Hematopoietic multipotent progenitor cell treated with erythropoietin and hydrocortisone succinate and interleukin-3 and kit ligand, for 8 days (in vitro differentiated cells): ENCODE data around the gene ACTL8.

Experiments
- DNase-seq: peaks from one replicate; pipeline ENCODE4 v3.0.0-alpha.2; 2015

ACTL8 gene

DNA sequence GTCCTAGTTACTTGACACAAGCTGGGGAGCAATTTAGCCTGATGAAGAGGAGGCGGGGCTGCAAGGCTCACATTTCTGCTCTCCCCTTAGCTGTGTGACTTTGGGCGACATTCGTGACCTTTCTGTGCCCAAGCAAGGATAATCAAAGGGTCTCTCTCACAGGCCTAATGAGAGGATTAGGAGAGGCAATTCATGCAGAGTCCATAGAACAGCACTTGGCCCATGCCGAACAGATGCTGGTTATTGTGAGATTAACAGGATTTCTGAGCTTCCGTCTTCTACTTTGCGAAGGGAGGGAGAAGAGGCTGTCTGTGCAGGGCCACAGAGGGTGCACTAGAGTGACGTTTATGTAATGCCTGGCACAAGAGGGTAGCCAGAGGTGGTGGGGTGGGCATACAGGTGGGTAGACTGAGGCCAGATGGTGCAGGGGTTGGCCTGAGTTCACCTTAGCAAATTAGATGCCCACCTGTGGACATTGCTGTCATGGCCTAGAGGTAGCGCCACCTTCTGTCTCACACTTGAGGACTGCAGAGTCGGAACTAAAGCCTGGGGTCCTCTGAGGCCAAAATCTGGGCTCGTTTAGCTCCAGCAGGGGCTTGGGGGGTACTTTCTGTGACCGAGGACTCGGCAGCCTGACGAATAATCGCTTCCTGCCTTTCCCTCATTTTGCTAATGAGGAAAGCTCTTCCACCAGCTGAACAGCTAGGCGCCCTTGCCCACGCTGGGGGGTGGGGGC is 18.6 kb downstream of the ACTL8 start:
- DNase-seq = no peak

DNA sequence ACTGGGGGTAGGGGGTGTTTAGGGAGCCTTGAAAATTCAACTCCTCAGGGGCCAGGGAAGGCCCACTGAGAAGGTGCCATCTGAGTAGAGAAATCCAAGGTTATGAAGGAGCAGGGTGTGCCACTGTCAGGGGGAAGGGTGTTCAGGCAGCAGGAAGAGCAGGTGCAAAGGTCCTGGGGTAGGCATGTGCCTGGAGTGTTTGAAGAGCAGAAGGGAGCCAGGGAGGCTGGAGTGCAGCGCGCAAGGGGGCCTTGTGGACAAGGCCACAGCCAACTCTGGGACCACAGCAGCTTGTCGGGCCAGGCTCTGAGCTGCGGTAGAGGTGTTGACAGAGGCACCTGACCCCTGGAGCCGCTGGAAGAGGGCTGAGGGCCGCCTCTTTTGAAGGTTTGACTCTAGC is 19.3 kb downstream of the ACTL8 start:
- no peak for DNase-seq

DNA sequence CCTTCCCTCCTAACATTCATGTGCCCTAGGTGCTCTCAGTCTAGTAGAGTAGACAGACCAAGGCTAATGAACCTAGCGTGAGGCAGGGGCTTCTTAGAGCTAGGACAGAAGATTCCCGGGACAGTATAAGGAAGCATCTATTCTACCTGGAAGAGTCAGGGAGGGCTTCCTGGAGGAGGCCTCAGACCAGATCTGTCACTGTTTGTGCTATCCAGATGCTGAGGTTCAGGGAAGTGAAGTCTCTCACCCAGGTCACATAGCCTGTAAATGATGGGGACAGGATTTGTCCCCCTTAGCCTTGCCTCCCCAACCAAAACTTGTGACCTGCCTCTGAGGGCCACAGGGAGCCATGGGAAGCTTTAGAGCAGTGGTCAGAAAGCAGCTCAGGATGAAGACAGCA is 20.7 kb downstream of the ACTL8 start:
- DNase-seq = no peak

DNA sequence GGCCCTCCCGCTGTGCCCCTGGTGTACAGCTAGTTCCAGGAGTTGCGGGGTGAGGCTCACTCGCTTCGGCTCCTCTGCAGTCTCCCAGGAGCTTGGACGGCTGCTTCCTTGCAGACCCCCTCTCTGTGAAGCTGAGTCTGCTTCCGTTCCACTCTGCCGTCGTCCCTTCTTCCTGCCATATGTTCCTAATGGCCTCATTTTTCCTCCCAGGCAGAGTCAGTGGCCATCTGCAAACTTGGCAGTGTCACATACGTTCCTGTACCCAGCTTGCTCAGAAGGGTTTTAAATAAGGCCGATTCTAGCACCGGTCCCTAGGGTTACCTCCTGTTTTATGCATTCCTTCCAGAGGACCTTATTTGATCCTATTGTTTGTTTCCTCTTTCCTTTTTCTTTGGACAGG is 21.3 kb downstream of the ACTL8 start:
- DNase-seq = no peak

DNA sequence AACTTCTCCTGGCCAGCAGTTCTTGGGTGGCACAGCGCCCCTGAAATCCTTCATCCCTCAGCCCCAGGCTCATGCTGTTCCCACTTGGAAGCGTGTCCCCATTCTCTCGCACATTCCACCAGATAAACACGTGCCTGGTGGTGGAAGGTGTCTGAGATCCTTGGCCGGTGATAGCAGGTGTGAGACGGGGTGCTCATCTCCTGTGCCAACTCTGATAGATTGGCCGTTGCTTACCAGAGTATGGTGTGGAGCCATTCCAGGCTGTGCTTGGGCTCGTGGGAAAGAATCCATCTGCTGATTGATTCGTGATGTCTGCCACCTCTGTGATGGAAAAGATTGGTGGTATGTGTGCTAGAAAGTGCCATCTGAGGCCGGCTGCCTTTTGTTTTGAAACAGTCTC is 22.2 kb downstream of the ACTL8 start:
- no peak for DNase-seq

DNA sequence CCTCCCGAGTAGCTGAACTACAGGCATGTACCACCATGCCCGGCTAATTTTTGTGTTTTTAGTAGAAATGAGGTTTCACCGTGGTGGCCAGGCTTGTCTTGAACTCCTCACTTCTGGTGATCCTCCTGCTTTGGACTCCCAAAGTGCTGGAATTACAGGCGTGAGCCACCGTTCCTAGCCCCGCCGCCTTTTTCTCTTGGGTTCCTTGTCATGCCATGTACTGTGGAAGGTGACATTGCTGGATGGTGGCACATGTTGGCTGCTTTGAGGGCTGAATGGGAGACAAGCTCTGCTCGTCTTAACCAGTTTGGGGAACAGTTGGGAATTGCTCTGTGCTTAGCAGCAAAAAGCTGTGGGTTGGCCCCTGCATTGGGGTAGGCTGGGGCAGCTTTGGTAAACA is 22.7 kb downstream of the ACTL8 start:
- no peak for DNase-seq

GRCh38 chr1:17780916-17781315 is 25.8 kb downstream of the ACTL8 start:
- DNase-seq = no peak

- no peak for DNase-seq
Measured at GRCh38 chr1:17789926-17790325, 34.8 kb downstream of the ACTL8 start.

GRCh38 chr1:17790383-17791054 is 35.4 kb downstream of the ACTL8 start:
- DNase-seq = no peak

DNA sequence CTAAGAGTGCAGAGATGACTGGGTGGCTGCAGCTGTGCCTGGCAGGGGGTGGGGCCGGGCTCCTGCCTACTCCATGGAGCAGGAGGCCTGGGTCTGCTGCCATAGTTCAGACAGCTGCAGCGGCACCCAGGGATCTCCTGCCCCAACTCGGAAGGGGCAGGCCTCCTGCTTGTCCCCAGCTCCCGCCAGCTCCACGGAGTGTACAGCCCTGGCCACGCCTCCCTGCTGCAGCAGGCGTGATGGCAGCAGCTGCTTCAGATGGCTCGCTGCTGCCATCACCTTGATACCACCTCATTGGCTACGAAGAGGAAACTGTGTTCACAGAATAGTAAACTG is 35.9 kb downstream of the ACTL8 start:
- DNase-seq = no peak

GRCh38 chr1:17791480-17791879 is 36.3 kb downstream of the ACTL8 start:
- DNase-seq = no peak

DNA sequence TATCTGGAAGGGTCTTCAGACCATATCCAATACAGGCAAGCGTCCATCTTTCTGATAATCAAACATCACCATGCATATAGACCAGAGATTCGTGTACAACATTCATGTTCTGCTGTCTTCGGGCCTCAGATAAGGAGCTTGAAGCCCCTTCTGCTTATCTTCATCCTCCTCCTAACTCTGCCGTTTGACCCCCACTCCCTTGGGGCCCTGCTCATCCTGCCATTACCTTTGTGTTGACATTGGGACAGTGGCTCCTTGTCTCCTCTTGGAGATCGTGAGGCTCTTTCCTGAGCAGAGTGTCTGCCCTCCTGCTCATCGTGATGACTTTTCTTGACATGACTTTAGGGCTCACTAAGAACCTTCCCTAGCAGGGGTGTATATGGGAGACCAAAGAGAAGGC is 37.3 kb downstream of the ACTL8 start:
- no peak for DNase-seq

GRCh38 chr1:17795081-17795809 is 40.1 kb downstream of the ACTL8 start:
- DNase-seq = no peak

- DNase-seq = no peak
Measured at GRCh38 chr1:17795836-17796645, 40.9 kb downstream of the ACTL8 start.

- no peak for DNase-seq
Measured at GRCh38 chr1:17797478-17797877, 42.3 kb downstream of the ACTL8 start.

- DNase-seq = no peak
Measured at GRCh38 chr1:17798011-17798410, 42.9 kb downstream of the ACTL8 start.

- no peak for DNase-seq
Measured at GRCh38 chr1:17798799-17799382, 43.8 kb downstream of the ACTL8 start.

DNA sequence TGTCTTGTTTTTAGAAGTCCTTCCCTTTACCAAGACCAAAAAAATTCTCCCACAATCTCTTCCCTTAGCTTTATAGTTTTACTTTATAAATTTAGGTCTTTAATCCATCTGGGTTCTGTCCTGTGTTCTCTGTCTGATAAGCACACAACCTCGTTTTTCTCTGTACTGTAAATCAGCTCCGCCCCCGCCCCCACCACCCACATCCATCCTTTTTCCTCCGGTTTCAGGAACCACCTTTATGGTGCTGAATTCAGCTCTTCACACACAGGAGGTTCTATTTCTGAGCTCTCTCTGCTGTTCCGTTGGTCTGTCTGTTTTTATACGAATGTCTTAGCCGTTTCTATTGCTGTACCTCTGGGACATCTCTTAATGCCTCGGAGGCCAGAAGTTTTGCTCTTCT is 44.5 kb downstream of the ACTL8 start:
- no peak for DNase-seq

DNA sequence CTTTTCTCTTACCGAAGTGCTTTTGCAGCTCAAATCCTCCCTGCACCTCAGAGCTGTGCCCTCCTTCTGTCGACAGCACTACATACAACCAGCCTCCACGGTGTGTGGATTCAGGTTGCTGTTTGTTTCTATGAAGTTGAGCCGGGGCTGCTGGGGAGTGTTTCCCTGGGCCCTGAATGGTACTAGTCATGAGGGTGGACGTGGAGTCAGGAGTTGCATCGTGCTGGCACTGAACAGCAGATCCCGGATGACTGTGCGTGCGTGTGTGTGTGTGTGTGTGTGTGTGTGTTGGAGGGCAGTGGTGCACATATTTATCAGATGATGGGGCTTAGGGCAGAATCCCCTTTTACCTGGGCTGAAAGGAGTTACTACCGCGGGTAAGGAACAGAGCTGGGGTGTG is 47.0 kb downstream of the ACTL8 start:
- no peak for DNase-seq

DNA sequence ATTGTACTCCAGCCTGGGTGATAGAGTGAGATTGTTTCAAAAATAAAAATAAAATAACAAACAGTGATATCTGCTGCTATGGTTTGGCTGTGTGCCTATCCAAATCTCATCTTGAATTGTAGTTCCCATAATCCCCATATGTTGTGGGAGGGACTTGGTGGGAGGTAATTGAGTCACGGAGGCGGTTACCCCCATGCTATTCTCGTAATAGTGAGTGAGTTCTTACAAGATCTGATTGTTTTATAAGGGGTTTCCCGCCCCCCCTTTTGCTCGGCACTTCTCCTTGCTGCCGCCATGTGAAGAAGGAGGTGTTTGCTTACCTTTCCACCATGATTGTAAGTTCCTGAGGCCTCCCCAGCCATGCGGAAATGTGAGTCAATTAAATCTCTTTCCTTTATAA is 47.8 kb downstream of the ACTL8 start:
- DNase-seq = no peak

DNA sequence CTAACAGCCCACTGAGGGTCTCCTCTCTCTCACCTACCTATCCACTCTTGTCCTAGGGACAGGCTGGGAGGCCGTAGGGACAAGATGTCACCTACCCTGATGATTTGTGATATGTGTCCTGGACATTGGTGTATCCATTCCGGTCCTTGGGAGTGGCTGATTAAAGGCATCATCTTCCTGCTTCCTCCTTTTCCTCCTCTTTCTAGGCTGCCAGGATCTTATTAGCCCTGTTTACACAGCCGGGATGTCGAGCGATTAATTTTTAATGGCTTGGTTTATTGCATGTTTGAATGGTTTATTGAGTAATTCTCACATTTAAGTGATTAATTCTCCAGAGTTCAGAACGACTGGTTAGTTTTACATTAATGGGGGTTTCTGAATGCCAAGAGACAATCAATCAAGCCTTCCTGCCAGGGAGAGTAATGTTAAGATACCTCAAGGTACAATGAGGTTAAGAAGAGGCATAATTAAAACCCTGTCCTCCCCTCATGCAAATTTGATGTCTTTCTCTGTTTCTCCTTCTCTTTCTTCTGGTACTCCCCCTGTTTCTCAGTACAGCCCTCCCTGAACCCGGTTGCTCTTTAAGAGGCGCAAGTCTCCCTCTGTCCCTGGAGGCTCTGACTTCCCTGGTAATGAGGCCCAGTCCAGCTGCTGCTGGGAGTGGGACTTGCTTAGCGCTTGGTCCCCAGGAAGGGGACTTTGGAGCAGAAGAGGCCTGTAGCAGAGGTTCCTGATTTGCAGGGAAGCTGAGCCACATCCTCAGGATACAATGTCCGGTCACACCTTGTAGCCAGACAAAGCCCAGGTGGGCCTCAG is 50.9 kb downstream of the ACTL8 start:
- DNase-seq = no peak

GRCh38 chr1:17808816-17809215 is 53.7 kb downstream of the ACTL8 start:
- DNase-seq = no peak
